ENCODE results near the gene RAD18.
A peak's percentile ranks its signal among the peaks of the same experiment; 100 is the strongest.

Gene RAD18

DNA sequence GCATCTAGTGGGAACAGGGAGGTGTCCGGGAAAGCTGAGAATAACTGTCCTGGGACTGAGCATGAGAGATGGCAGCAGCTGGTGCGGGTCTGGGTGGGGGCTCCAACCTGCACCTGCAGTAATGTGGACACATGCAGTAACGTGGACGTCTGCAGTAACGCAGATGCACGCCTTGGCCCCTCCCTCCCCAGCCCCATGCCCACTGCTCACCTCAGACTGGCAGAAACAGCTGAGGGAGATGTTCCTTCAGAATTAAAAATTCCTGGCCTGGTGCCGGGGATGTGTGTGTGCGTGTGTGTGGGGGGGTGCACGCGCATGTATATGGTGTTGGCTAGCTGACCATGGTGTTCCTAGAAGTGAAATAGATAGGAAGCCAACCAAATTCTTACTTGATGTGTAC lies 107.2 kb downstream of the RAD18 start:
- no peak overlapping the region for H3K4me3 ChIP-seq (ENCODE audit: low read depth, low read length)
- no peak for DNase-seq (ENCODE audit: low read depth)
- TF ChIP-seq, protein P1, sequence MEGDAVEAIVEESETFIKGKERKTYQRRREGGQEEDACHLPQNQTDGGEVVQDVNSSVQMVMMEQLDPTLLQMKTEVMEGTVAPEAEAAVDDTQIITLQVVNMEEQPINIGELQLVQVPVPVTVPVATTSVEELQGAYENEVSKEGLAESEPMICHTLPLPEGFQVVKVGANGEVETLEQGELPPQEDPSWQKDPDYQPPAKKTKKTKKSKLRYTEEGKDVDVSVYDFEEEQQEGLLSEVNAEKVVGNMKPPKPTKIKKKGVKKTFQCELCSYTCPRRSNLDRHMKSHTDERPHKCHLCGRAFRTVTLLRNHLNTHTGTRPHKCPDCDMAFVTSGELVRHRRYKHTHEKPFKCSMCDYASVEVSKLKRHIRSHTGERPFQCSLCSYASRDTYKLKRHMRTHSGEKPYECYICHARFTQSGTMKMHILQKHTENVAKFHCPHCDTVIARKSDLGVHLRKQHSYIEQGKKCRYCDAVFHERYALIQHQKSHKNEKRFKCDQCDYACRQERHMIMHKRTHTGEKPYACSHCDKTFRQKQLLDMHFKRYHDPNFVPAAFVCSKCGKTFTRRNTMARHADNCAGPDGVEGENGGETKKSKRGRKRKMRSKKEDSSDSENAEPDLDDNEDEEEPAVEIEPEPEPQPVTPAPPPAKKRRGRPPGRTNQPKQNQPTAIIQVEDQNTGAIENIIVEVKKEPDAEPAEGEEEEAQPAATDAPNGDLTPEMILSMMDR (IDR thresholded peaks at IDR 0.05; ENCODE audit: low read depth, low read length, missing control alignments) = no peak
- in situ Hi-C loops (cut with HindIII; ENCODE audit: low sequenced_read_pairs) = no loop called here

DNA sequence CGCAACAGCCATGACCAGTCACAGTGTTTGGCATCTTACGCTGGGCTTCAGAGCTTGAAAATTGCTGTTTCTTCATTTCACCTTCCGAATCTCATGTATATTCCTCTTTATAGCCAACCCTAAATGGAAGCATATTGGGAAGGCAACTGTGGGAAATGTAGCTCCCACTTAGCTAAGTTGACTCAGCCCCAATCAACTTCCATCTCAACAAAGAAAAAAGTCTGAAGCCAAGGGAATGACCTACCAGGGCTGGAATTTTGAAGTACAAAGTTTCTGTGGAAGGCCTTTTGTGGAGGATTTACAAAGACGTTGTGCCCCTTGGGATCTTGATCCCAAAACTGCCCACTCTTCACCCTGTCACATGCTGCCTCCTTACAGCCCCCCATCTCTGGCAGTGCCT lies 108.6 kb downstream of the RAD18 start:
- DNase-seq (ENCODE audit: low read depth) = no peak
- in situ Hi-C loops (cut with HindIII; ENCODE audit: low sequenced_read_pairs) = no loop called here
- H3K4me3 ChIP-seq (ENCODE audit: low read depth, low read length) = no peak overlapping the region
- TF ChIP-seq, protein P1 (IDR thresholded peaks at IDR 0.05; ENCODE audit: low read depth, low read length, missing control alignments) = no peak

DNA sequence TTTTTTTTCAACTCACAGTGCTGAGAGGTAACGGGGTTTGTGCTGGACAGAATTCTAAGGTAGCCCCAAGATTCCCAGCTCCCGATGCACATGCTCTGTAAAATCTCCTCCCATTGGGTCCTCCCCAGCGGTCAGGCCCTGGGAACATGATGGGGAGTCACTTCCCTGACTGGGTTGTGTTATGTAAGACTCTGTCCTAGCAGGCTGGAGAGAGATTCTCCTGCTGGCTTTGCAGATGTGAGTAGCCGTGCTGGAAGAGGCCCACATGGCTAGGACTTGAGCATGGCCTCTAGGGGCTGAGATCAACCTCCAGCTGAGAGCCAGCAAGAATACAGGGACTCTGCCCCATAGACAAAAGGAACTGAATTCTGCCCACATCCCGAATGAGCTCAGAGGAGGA lies 110.2 kb downstream of the RAD18 start:
- no peak for DNase-seq (ENCODE audit: low read depth)
- TF ChIP-seq, protein P1 (IDR thresholded peaks at IDR 0.05; ENCODE audit: low read depth, low read length, missing control alignments) = no peak
- in situ Hi-C loops (cut with HindIII; ENCODE audit: low sequenced_read_pairs) = no loop called here
- H3K4me3 ChIP-seq (ENCODE audit: low read depth, low read length) = no peak overlapping the region

DNA sequence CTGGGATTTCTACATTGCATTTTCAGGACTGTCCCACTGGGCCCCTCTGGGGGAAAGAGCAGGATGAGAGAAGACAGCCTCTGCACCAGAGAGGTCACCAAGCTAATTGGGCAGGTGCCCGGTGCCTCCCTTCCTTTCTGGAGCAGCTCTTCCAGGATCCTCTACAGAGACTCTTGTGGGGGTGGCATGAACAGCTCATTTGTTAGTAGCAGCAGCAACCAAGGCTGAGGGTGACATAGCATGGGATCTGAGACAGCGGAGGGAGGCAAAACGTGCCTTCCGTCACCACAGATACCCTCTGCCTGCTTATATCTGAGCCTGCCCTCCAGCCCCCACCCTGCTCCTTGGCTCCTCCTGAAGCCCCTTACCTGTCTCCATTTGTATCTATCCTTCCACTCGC lies 110.8 kb downstream of the RAD18 start:
- in situ Hi-C loops (cut with HindIII; ENCODE audit: low sequenced_read_pairs) = no loop called here
- DNase-seq (ENCODE audit: low read depth) = no peak
- TF ChIP-seq, protein P1 (IDR thresholded peaks at IDR 0.05; ENCODE audit: low read depth, low read length, missing control alignments) = no peak
- H3K4me3 ChIP-seq (ENCODE audit: low read depth, low read length) = no peak overlapping the region

DNA sequence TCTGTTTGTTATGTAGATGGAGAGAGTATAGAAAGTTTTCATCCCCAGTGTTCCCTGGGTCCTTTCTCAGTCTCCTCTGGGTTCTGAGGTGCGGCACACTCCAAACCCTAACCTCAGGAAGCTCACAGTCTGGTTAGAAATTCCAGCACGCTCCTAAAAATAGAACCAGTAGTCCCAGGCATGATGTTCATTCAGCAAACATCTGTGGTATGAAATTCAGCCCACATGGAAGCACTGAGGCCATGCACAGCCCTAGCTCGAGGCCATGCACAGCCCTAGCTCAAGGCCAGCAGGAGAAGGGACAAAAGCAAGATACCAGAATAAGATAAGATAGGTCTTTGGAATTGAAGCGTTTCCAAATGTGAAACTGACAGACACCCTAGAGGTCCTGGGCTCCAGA lies 111.6 kb downstream of the RAD18 start:
- DNase-seq (ENCODE audit: low read depth) = peak; percentile 59
- in situ Hi-C loops (cut with HindIII; ENCODE audit: low sequenced_read_pairs) = no loop called here
- no peak overlapping the region for H3K4me3 ChIP-seq (ENCODE audit: low read depth, low read length)
- TF ChIP-seq, protein P1 (IDR thresholded peaks at IDR 0.05; ENCODE audit: low read depth, low read length, missing control alignments) = no peak

DNA sequence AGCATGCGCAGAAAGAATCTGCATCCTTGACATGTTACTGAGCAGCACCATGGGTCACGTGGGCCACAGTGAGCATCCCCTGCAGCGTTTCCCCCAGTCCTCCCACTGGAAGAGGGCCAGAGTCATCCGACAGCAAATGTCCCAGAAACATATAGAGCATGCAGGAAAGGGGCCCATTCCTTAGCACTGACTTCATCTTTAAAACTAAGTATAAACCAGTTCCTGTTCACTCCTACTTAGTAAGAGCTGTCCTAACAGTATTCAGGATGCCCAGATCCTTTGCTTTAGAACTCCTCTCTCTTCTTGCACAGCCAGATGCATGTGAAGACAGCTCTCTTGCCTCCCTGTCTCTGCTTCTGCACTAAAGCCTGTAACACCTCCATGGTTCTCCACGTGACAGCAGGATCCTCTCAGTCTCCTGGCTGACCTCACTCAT lies 114.6 kb downstream of the RAD18 start:
- in situ Hi-C loops (cut with HindIII; ENCODE audit: low sequenced_read_pairs) = no loop called here
- TF ChIP-seq, protein P1 (IDR thresholded peaks at IDR 0.05; ENCODE audit: low read depth, low read length, missing control alignments) = no peak
- no peak for DNase-seq (ENCODE audit: low read depth)
- no peak overlapping the region for H3K4me3 ChIP-seq (ENCODE audit: low read depth, low read length)

DNA sequence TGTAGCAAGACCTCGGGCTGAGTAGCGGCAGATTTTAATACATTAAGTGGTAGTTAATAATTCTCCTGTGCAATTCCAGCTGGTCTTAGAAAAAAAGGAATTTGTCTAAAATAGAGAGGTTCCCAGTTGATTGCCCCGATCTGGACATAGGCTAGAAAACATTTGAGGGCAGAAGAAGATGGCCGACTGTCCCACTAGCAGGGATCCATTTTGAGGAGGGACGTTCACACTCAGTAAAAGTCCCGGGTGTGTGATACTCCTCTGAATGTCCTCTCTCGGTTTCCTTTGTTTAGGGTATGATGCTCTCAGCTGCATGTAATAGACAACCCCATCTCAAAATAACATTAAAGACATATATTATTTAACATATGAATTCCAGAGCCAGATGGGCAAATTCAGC lies 116.0 kb downstream of the RAD18 start:
- in situ Hi-C loops (cut with HindIII; ENCODE audit: low sequenced_read_pairs) = no loop called here

More for the DNA sequence above, 116.0 kb downstream of the RAD18 start:
- TF ChIP-seq, protein P1 (IDR thresholded peaks at IDR 0.05; ENCODE audit: low read depth, low read length, missing control alignments) = no peak
- no peak overlapping the region for H3K4me3 ChIP-seq (ENCODE audit: low read depth, low read length)
- no peak for DNase-seq (ENCODE audit: low read depth)
